K562 (cell line): ENCODE results near the gene MYH7B. TPM values are rescaled to one million over a fixed set of nuclear protein-coding genes. Genes with fewer than 3 reads are reported as not detected.

Source experiments
- ATAC-seq: fragments of 200-7000 bp; cut with Tn5 transposase; 3 replicates; pipeline ENCODE4 v1.9.1; 2020; ENCODE audit warnings: moderate library complexity
- BruUV-seq: library from RNA; stranded (reverse); fragments of 400-500 nt; replicated peaks from 2 replicates; lab custom pipeline; 2021; lab: Mats Ljungman, UMichigan
- CTCF ChIA-PET: fragments of 300-600 bp; formaldehyde crosslinking; extraction: SDS; loops from one replicate; lab custom pipeline; 2021; ENCODE audit warnings: low intra/inter-chr PET ratio; lab: Yijun Ruan, JAX
- POLR2A ChIA-PET: fragments of 300-600, 350-650 bp; sonication (Branson Sonifier 250); formaldehyde crosslinking; extraction: SDS; loops from one replicate; lab custom pipeline; 2021; ENCODE audit warnings: antibody characterized with exemption, inconsistent platforms; lab: Yijun Ruan, JAX
- DNase-seq, 4 experiments: peaks; one replicate each; pipeline versions ENCODE4 v3.0.0 to v3.0.0-alpha.2; 2011 to 2018; ENCODE audit warnings: low spot score in 3 of 4, mixed read lengths in 3 of 4; ENCODE audit errors: extremely low read depth in 1 of 4
- FAIRE-seq: peaks from 2 replicates; lab custom pipeline; 2011; peaks lifted over from hg19 to GRCh38; lab: Jason Lieb, UNC
- H2AFZ ChIP-seq: 2 replicates; pipeline ENCODE4 v1.6.0; 2011; ENCODE audit warnings: low read depth, low read length, control low read depth, inconsistent platforms
- H3K27ac ChIP-seq: fragments of 200-600 bp; 3 replicates; pipeline ENCODE4 v1.8.0; 2011; ENCODE audit warnings: low read depth, mild to moderate bottlenecking, control low read depth, inconsistent platforms, low read length, moderate library complexity, mixed read lengths; ENCODE audit errors: extremely low read depth
- H3K27me3 ChIP-seq, 2 experiments: fragments of 300-600 bp in 1 of 2; 2 replicates in 1 of 2; 3 replicates in 1 of 2; pipeline versions ENCODE4 v1.6.0 to v1.8.0; 2011; ENCODE audit warnings: inconsistent platforms in 2 of 2, low read length in 2 of 2, mild to moderate bottlenecking in 1 of 2, mixed read lengths in 1 of 2, moderate library complexity in 1 of 2; ENCODE audit not compliant: control insufficient read depth in 2 of 2, insufficient read depth in 2 of 2
- H3K36me3 ChIP-seq: fragments of 300-600 bp; 3 replicates; pipeline ENCODE4 v1.8.0; 2011; ENCODE audit warnings: mild to moderate bottlenecking, low read length, inconsistent platforms; ENCODE audit not compliant: control insufficient read depth, insufficient read depth
- H3K4me1 ChIP-seq, 2 experiments: fragments of 200-600 bp in 1 of 2; replicated peaks in 1 of 2; 2 replicates in 1 of 2; 3 replicates in 1 of 2; pipeline versions ENCODE4 v1.5.1 to v1.8.0; 2011; ENCODE audit warnings: inconsistent platforms in 2 of 2, low read length in 2 of 2, mild to moderate bottlenecking in 1 of 2, mixed read lengths in 1 of 2, moderate library complexity in 1 of 2; ENCODE audit not compliant: control insufficient read depth in 2 of 2, insufficient read depth in 2 of 2
- H3K4me2 ChIP-seq: 2 replicates; pipeline ENCODE4 v1.6.1; 2011; ENCODE audit warnings: low read length, control low read depth, inconsistent platforms, mixed read lengths; ENCODE audit not compliant: insufficient read depth
- H3K4me3 ChIP-seq: fragments of 200-600 bp; sonication (generic), shearing (Covaris generic); 2 replicates; pipeline ENCODE4 v1.5.1; 2016; ENCODE audit warnings: control low read depth, inconsistent platforms
- H3K79me2 ChIP-seq: fragments of 200-600 bp; 3 replicates; pipeline ENCODE4 v1.8.0; 2011; ENCODE audit warnings: low read length, inconsistent platforms; ENCODE audit not compliant: control insufficient read depth, insufficient read depth
- H3K9ac ChIP-seq, 2 experiments: 2 replicates each; pipeline versions ENCODE4 v1.6.0 to v1.6.1; 2011; ENCODE audit warnings: low read depth in 2 of 2, low read length in 2 of 2, control low read depth in 1 of 2, inconsistent platforms in 1 of 2, mild to moderate bottlenecking in 1 of 2, mixed read lengths in 1 of 2; ENCODE audit not compliant: insufficient read depth in 1 of 2
- H3K9me1 ChIP-seq: one replicate; pipeline ENCODE4 v1.6.0; 2011; ENCODE audit warnings: inconsistent platforms, mild to moderate bottlenecking, low read length, moderate library complexity; ENCODE audit not compliant: control insufficient read depth, insufficient read depth
- H3K9me3 ChIP-seq: replicated peaks from 2 replicates; pipeline ENCODE4 v1.5.1; 2011; ENCODE audit warnings: low read depth, low read length, inconsistent platforms; ENCODE audit not compliant: control insufficient read depth, insufficient read depth
- H4K20me1 ChIP-seq: replicated peaks from 2 replicates; pipeline ENCODE4 v1.6.1; 2011; ENCODE audit warnings: low read length, inconsistent platforms, mixed read lengths; ENCODE audit not compliant: control insufficient read depth, insufficient read depth
- ADNP ChIP-seq: fragments of 200-800 bp; sonication (Bioruptor generic); IDR thresholded peaks from 2 replicates; pipeline ENCODE4 v1.6.1; 2016; ENCODE audit warnings: missing genetic modification characterization, missing compliant biosample characterization
- CHD4 ChIP-seq: fragments of 200-600 bp; sonication (generic); IDR thresholded peaks from 3 replicates; pipeline ENCODE4 v1.6.1; 2012; ENCODE audit warnings: low read depth, mild to moderate bottlenecking, mixed read lengths, low read length, inconsistent platforms; ENCODE audit not compliant: insufficient read depth, insufficient replicate concordance, poor library complexity, severe bottlenecking
- CXXC5 ChIP-seq: fragments of 250-450 bp; sonication (Bioruptor Pico); IDR thresholded peaks from 2 replicates; pipeline ENCODE4 v1.8.0; 2022; ENCODE audit warnings: inconsistent platforms, mild to moderate bottlenecking, moderate library complexity
- ELF4 ChIP-seq: fragments of 450-650 bp; formaldehyde crosslinking; IDR thresholded peaks from 2 replicates; pipeline ENCODE4 v1.4.0; 2022; ENCODE audit warnings: missing genetic modification characterization
- NEUROD1 ChIP-seq: fragments of 150-350 bp; IDR thresholded peaks from 2 replicates; pipeline ENCODE4 v1.6.1; 2014; ENCODE audit warnings: borderline replicate concordance, low read length, low read depth; ENCODE audit not compliant: partially characterized antibody
- RHOXF2B ChIP-seq: fragments of 250-450 bp; sonication (Bioruptor Pico); conservative IDR thresholded peaks from 2 replicates; pipeline ENCODE4 v1.5.1; 2021
- SMAD2 ChIP-seq: fragments of 150-350 bp; IDR thresholded peaks from 2 replicates; pipeline ENCODE4 v1.6.1; 2014; ENCODE audit warnings: low read depth, mild to moderate bottlenecking, low read length
- THAP7 ChIP-seq: fragments of 250-450 bp; sonication (Bioruptor Pico); IDR thresholded peaks from 2 replicates; pipeline ENCODE4 v1.5.0; 2021
- THRAP3 ChIP-seq: fragments of 450-650 bp; IDR thresholded peaks from 2 replicates; pipeline ENCODE4 v1.6.1; 2016; ENCODE audit warnings: mild to moderate bottlenecking, inconsistent platforms, borderline replicate concordance
- ZNF445 ChIP-seq: fragments of 250-450 bp; sonication (Bioruptor Pico); IDR thresholded peaks from 2 replicates; pipeline ENCODE4 v1.4.0; 2020; ENCODE audit warnings: low read depth, mild to moderate bottlenecking, moderate library complexity
- ZNF561 ChIP-seq: fragments of 450-650 bp; formaldehyde crosslinking; conservative IDR thresholded peaks from 2 replicates; pipeline ENCODE4 v1.4.0; 2020; ENCODE audit warnings: mild to moderate bottlenecking, moderate library complexity
- WGBS: fragments of 100-300 bp; shearing (Covaris generic); methylation state at CpG from one replicate; pipeline ENCODE4 v1.1.6; 2016; ENCODE audit warnings: low coverage, mixed read lengths; ENCODE audit not compliant: insufficient coverage; ENCODE audit errors: missing lambda C conversion rate; 5-methylcytosine and 5-hydroxymethylcytosine counted together
- in situ Hi-C: fragments of 300-500 bp; cut with MboI; formaldehyde crosslinking; loops from 4 replicates; pipeline ENCODE4 v1.15.0; 2018; ENCODE audit warnings: inconsistent platforms, mixed read lengths
- intact Hi-C: fragments of 100-400 bp; cut with micrococcal nuclease; formaldehyde crosslinking; loops from 2 replicates; pipeline ENCODE4 v1.14.2; 2022
- polyA plus RNA-seq, 8 experiments: library from polyadenylated mRNA; depleted of rRNA in 4 of 8; stranded (reverse) in 5 of 8; unstranded in 3 of 8; fragments of >200 nt; fragmentation: Nextera tagmentation in 2 of 8; fragmentation: Illumina TruSeq in 1 of 8; extraction: Ambion mirVana in 2 of 8; extraction: Trizol in 1 of 8; gene quantifications; 2 replicates each; pipeline versions ENCODE4 v1.2.1 to v1.2.3, GENCODE V29; 2011 to 2014; ENCODE audit warnings: inconsistent platforms in 1 of 8, missing spikeins in 1 of 8
- total RNA-seq, 7 experiments: library from RNA; depleted of rRNA in 6 of 7; stranded (reverse); fragments of >200 nt in 6 of 7; fragmentation: Illumina TruSeq in 2 of 7; extraction: Trizol in 2 of 7; gene quantifications; 2 replicates each; pipeline versions ENCODE4 v1.2.1 to v1.2.3, GENCODE V29; 2011 to 2021; ENCODE audit warnings: low replicate concordance in 1 of 7
- TF ChIP-seq, protein P1 (sequence below): fragments of 250-450 bp; sonication (Bioruptor Pico); IDR thresholded peaks from 2 replicates; pipeline ENCODE4 v1.5.0; 2021; ENCODE audit warnings: mild to moderate bottlenecking, moderate library complexity
- TF ChIP-seq, protein P2 (sequence below): fragments of 250-450 bp; sonication (Bioruptor Pico); IDR thresholded peaks from 2 replicates; pipeline ENCODE4 v1.8.0; 2021; ENCODE audit warnings: moderate library complexity, mild to moderate bottlenecking, inconsistent platforms

MYH7B gene
- total and polyA plus RNA-seq, 9 of the 15 experiments (the other 6 are each of a cell fraction or from before 2014, with no cell fraction given) = 0.07 to 0.34 (median 0.13) TPM; not detected in 3

DNA sequence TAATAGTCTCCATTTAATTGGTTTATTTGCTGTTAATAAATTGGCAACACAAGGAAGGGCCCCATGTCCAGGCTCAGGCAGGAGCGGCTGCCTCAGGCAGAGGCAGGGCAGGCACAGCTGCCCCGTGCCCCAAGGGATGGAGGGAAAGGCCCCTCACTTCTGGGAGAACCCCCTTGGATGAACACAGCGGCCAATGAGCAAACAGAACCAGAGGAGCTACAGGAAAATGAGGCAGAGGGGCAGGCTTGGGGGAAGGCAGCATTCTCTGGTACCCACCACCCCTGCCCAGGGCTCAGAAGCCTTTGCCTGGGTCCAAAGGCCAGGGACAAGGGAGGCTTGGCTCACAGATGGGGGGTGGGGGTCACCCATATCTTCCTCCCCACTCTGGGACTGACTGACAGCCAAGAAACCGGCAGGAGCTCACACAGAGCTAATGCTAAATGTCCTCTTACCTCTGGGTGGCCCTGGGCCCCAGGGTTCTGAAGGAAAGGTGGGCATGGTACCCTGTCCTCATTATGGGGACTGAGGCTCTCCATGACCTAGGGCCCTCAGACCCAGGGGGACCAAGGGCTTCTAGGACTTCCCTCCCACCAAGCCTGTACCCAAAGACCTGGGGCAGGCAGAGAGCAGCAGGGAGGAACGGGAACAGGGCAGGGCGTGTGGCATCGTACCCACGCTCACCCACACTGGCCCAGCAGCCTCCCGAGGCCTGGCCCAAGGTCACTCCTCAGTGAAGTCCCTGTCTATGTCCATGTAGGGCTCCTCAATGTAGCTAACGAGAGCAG is 47.0 kb downstream of the MYH7B start:
- intact Hi-C loops = no loop called here
- no peak overlapping the region for H3K27ac ChIP-seq
- H3K79me2 ChIP-seq = no peaks in the 10 kb centered on the region
- CTCF ChIA-PET = no interaction called here
- TF ChIP-seq, protein P1, sequence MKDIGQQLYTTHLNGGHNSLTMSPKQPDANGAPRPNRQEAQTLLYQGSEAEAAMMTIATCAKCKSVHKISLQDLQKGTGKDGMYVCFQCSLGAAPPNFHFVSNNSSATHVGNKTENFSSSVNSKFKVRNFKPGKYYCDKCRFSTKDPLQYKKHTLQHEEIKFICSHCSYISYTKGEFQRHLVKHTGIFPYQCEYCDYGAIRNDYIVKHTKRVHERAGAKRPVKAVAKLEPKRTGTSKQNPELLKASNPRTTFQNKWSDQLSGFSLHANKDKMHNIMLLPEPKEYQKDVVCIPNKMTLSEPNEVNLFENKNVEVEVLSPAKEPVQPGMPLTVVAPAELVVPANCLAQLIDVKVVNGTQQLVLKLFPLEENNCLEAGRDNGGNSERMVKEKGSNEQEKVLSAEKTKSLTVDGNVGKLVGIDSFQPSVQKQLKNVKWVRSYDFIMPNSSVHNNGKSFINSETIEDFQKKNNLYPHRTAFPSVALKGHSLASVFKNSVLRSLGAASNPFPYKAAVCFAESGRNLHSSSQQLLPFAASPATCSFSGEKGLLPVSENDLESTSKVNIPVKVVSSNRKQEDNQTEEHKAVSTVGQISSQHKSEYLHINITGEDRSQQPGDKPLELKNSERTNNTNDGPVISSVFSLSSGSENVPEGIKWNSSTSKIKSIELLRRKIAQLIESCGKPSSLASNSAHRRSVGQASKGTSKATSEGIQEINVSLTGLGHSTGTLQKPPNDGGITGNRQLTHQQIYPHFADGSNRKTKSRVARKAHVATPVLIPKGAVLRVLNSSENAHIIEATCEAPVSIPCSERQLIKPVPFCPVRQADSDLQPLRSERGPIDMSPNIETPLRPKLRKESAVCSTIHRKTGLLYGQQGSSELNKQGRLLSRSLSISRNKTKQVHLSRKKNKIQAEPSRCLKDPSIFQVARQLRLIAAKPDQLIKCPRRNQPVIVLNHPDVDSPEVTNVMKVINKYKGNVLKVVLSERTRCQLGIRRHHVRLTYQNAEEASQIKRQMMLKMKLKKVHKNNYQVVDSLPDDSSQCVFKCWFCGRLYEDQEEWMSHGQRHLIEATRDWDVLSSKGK (CRISPR knock-in tag) = no peak
- no peak for TF ChIP-seq ADNP (tag)
- TF ChIP-seq THAP7 (CRISPR knock-in tag) = no peak
- no peak for TF ChIP-seq CXXC5 (CRISPR knock-in tag)
- no peak for TF ChIP-seq ZNF561 (CRISPR knock-in tag)
- no peak for TF ChIP-seq NEUROD1
- no peak for TF ChIP-seq ELF4 (CRISPR knock-in tag)
- TF ChIP-seq RHOXF2B = no peak
- no peak for TF ChIP-seq THRAP3
- TF ChIP-seq, protein P2, sequence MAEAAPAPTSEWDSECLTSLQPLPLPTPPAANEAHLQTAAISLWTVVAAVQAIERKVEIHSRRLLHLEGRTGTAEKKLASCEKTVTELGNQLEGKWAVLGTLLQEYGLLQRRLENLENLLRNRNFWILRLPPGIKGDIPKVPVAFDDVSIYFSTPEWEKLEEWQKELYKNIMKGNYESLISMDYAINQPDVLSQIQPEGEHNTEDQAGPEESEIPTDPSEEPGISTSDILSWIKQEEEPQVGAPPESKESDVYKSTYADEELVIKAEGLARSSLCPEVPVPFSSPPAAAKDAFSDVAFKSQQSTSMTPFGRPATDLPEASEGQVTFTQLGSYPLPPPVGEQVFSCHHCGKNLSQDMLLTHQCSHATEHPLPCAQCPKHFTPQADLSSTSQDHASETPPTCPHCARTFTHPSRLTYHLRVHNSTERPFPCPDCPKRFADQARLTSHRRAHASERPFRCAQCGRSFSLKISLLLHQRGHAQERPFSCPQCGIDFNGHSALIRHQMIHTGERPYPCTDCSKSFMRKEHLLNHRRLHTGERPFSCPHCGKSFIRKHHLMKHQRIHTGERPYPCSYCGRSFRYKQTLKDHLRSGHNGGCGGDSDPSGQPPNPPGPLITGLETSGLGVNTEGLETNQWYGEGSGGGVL (CRISPR knock-in tag) = no peak
- TF ChIP-seq SMAD2 = no peak
- no peak for TF ChIP-seq ZNF445 (CRISPR knock-in tag)
- TF ChIP-seq CHD4 = no peak
- no peak overlapping the region for H2AFZ ChIP-seq
- peaks cover 0 to 19% of the 10 kb centered on the region in 2 experiments; a peak in 2 of 5 replicates for H3K4me1 ChIP-seq
- FAIRE-seq (no peak), DNase-seq (no peak), ATAC-seq (no peak)
- H4K20me1 ChIP-seq = no peaks in the 10 kb centered on the region
- H3K9me1 ChIP-seq = no peaks in the 10 kb centered on the region
- no peak overlapping the region for H3K9ac ChIP-seq
- no peaks in the 10 kb centered on the region for H3K9me3 ChIP-seq
- in situ Hi-C loops = no loop called here
- H3K4me3 ChIP-seq = no peak overlapping the region
- no peak overlapping the region for H3K4me2 ChIP-seq
- BruUV-seq = TSS peak; percentile 32
- 85% methylated on average over 10 of the region's 10 CpGs for WGBS
- peaks cover 98% of the 10 kb centered on the region; the same call in 2 of the 3 replicates for H3K36me3 ChIP-seq
- H3K27me3 ChIP-seq = no peaks in the 10 kb centered on the region
- POLR2A ChIA-PET = interaction anchor here (0.6 to 1.6 kb wide), 3 partner anchors 23 to 133 kb away, joined by 3 to 4 read pairs (median 3); no protein-coding TSS in a partner anchor
